ENCODE data around the gene NDUFAF8.

Gene NDUFAF8

GRCh38 chr17:81241203-81241602 lies 2.1 kb downstream of the NDUFAF8 start:
- no peak for DNase-seq

GRCh38 chr17:81241648-81242420 lies 2.7 kb downstream of the NDUFAF8 start:
- DNase-seq, result peak; percentile 38

- no peak for DNase-seq
Observed at GRCh38 chr17:81242421-81243332, 3.6 kb downstream of the NDUFAF8 start.

DNA sequence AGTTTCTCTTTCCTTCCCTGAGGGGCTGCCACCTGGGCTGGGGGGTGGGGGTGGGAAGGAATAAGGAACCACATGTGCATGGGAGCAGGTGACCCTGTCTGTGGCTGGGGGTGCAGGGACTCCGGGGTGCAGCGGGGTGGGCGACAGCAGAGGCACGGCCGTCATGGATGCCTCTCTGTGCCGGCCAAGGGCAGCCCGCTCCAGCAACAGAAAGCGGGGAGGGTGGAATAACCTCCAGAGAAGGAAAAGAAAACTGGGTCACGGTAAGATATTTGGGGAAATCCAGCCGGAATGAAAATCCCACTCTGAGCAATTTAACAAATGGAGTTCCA lies 4.2 kb downstream of the NDUFAF8 start:
- no peak for DNase-seq

GRCh38 chr17:81244358-81245023 lies 5.4 kb downstream of the NDUFAF8 start:
- DNase-seq, result no peak

DNA sequence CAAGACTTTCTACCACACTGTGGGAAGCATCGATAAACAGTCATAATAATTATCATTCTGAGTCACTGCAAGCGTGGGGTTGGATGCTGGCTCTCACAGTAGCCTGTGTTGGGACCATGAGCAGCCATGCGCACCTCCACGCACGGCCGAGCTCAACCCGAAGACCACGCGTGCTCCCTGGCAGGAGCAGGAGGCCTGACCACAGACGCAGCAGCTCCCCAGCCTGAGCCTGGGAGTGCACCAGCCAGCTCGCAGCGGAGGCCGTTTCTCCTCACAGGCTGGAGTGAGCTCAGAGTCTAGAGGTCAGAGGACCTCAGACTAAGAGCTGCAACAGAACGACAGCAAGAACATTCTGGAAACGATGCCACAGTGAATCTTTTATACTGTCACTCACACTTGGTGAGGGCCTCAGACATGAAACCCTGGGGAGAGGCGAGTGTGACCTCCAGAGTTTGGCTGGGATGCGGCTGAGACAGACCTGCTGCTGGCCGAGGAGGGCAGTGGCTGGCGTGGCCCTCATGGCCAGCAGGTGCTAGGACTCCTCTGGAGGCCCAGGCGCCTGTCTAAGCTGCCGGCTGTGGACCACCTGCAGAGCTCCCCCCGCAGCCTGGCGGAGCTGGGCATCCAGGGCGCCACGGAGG lies 6.0 kb downstream of the NDUFAF8 start:
- no peak for DNase-seq

GRCh38 chr17:81245665-81246342 lies 6.7 kb downstream of the NDUFAF8 start:
- DNase-seq, result no peak

DNA sequence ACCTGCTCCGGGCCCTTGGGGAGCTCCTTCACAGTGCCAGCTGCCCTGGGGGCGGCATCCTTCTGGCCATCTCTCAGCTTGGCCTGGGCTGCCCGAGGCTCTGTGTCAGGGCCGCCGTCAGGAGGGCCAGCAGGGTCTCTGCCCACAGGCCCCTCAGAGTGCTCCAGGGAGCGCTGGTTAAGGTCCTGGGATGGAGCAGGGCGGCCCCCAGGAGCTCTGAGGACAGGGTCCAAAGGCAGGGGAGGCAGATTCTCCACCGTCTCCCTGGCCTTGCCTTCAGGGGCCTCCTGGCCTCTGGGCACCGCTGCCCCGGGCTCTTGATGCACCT lies 7.2 kb downstream of the NDUFAF8 start:
- no peak for DNase-seq

DNA sequence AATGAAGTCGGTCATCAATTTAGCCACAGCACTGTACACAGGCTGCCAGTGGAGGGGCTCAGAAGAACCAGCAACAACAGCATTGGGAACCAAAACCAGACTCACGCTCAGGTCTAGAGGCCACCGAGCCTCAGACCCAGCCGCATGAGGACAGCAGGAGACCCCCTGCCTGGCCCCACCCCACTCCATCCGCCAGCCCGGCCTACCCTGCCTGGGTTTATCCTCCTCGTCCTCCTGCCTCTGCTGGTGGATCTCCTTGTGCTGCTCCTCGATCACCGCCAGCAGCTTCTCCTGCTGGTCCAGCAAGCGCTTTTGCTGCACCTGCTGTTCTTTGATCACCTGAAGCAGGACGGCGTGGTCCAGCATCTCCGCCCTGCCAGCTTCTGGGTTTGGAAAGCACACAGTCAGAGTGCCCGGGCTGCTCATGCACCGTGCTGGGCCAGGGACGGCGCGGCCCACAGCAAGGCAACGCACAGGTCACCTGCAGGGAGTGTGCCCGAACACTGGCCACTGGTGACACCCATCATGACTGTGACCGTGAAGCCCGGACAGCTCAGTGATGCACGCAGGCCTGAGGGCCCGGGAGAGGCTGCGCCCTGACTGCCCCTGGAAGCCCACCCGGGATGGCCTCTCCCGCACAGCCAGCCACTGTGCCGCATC lies 7.7 kb downstream of the NDUFAF8 start:
- DNase-seq, result no peak

GRCh38 chr17:81247339-81247990 lies 8.3 kb downstream of the NDUFAF8 start:
- DNase-seq, result no peak

DNA sequence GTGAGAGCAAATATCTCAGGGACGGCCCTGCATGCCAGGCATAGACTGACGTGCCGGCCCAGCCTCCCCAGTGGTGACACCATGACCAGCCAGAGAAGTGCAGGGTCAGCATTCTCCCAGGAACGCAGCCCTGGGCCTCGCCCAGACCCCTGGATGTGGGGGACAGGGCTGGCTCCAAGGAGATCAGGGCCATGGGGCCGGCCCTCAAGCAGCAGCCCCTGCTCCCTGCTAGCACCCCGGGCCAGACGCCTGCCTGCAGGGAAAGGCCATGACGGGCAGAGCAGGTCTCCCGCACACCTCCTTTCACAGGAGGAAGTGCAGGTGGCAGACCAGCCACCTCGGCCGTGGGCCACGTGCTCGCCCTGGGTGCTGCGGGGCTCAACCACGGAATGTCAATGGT lies 9.5 kb downstream of the NDUFAF8 start:
- no peak for DNase-seq

- DNase-seq, result no peak
Observed at GRCh38 chr17:81249223-81250040, 10.3 kb downstream of the NDUFAF8 start.

DNA sequence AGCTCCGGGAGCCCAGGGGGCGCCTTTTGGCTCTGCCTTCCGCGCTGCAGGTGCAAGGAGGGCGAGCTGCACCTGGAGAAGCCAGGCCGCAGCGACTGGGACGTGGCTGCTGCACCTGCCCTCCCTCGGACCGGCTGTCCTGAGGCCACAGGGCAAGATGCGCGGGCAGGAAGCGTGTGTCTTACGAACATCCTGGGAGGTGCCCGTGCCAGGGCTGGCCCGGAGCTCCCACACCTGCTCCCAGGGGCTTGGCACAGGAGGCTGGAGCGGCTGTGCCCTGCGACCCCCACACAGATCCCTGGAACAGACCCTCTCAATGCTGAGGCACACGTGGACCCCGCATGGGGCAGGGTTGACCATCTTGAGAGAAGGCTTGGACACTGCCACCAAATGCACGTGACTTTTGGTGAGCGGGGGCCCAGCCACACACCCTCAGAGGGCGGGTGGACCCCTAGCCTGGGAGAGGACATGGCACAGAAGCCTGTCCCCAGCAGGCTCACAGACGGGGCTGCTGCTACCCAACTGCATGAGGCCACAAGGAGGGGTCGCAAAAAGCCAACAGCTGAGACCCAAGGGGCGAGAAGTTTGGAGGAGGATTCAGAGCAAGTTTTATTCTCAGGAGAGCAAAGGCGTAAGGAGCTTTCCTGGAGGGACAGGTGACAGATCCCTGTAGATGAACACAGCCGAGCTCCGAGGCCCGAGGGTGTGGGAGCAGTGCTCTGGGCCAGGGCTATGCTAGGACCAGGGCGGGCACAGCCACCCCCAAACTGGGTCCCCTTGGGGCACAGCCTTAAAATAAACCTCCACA lies 11.4 kb downstream of the NDUFAF8 start:
- DNase-seq, result no peak

- DNase-seq, result peak; percentile 92
Observed at GRCh38 chr17:81251094-81251708, 12.1 kb downstream of the NDUFAF8 start.

GRCh38 chr17:81251709-81252301 lies 12.7 kb downstream of the NDUFAF8 start:
- peak; percentile 99 for DNase-seq

DNA sequence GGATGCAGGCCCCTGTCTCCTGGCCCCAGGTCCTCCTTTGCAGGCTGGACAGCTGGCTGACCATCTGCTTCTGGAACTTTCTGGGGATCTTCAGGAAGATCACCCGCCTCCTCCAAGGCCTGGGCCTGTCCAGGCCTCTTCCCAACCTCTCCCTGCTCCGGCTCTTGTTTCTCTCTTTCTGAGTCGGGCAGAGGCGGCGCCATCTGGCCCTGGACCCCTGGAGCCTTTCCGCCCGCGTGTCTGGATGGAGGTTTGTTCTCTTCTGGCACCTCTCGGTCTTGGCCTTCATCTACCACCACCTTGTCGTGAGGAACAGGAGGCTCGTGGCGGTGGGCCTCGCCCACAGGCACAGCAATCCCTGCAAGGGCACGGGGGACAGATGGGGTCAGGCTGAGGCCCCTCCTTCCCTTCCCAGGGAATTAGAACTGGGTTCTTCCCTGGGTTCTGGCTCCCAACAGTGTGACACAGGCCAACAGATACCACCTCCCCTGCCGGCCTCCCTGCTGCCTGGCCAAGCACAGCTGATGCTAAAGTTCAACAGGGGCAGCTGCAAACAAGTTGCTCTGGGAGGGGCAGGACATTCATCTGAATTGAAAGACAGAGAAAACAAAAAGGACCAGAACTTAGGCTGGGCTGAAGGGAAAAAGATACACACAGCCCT lies 13.3 kb downstream of the NDUFAF8 start:
- peak; percentile 74 for DNase-seq

GRCh38 chr17:81252987-81253329 lies 13.8 kb downstream of the NDUFAF8 start:
- no peak for DNase-seq

GRCh38 chr17:81253358-81254131 lies 14.4 kb downstream of the NDUFAF8 start:
- peak; percentile 50 for DNase-seq
